ENCODE measurements around the gene ADM. TPM values are rescaled to one million over a fixed set of nuclear protein-coding genes. Genes with fewer than 3 reads are reported as not detected.

Gene ADM
- total and polyA plus RNA-seq, 2 donors (not counting 3 experiments of a cell fraction or from before 2014, with no cell fraction given), result 45.3 to 55.5 TPM

DNA sequence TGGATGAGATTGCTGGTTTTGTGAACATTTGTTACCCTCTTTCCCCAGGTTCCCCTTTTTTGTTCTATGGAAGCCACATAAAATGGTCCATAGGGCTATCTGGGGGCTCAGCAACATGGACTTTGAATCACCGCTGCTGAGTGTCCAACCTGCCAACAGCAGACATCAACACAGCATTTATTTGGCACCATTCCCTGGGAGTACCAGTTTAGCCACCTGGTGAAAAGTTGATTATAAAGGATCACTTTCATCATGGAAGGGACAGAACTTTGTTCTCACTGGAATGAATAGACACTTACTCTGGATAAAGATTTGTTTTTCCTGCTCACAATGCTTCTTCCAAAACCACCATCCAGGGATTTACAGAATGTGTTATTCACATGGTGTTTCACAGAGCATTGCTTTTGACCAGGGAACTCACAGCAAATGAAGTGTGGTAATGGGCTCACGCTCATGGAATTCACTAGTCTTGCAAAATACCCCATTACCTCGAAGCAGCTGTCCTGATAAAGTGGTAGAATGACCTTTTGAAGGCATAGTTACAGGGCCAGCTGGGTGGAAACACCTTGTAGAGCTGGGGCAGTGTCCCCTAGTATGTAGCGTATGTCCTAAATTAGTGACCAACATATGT, 43.9 kb downstream of the ADM start:
- Histone ChIP-seq H3K27me3 (ENCODE audit: control insufficient read depth in 2 of 2, insufficient read depth in 2 of 2, low read length in 2 of 2) (no peaks in the 10 kb centered on the region), H3K9me1 (replicated peaks; ENCODE audit: control insufficient read depth, extremely low read depth, insufficient read depth, low read length) (no peaks in the 10 kb centered on the region), H3K4me2 (ENCODE audit: insufficient read depth, low read length) (no peak overlapping the region), H3K4me1 (ENCODE audit: control insufficient read depth, extremely low read depth, insufficient read depth, low read length) (peaks cover 23% of the 10 kb centered on the region), H3K27ac (ENCODE audit: insufficient read depth, low read depth, low read length) (no peak overlapping the region), H3K36me3 (ENCODE audit: control insufficient read depth in 2 of 2, extremely low read depth in 1 of 2, insufficient read depth in 2 of 2, low read length in 2 of 2) (no peaks in the 10 kb centered on the region), H3K9ac (replicated peaks; ENCODE audit: extremely low read depth, insufficient read depth, low read length) (no peak overlapping the region), H2AFZ (ENCODE audit: low read depth, low read length) (no peak overlapping the region), H3K9me3 (replicated peaks; ENCODE audit: control insufficient read depth, insufficient read depth, low read length) (no peaks in the 10 kb centered on the region), H4K20me1 (replicated peaks; ENCODE audit: control insufficient read depth, extremely low read depth, insufficient read depth, low read length) (no peaks in the 10 kb centered on the region), H3K79me2 (ENCODE audit: control insufficient read depth, insufficient read depth, low read length) (no peaks in the 10 kb centered on the region), H3K4me3 (replicated peaks in 1 of 3; ENCODE audit: insufficient read depth in 1 of 3, low read depth in 1 of 3, low read length in 3 of 3) (no peak overlapping the region)
- no TSS peak for BruUV-seq (replicated peaks)
- dilution Hi-C loops (cut with MboI; ENCODE audit: extremely low pct_ligation_motif_present, low sequenced_read_pairs), result no loop called here
- intact Hi-C loops (cut with micrococcal nuclease), result no loop called here
- POLR2A ChIA-PET, result no interaction called here
- no peak for TF ChIP-seq FOS (IDR thresholded peaks at IDR 0.05; ENCODE audit: borderline replicate concordance, insufficient read depth, low read length)
- FAIRE-seq, result no peak
- no peak for DNase-seq (ENCODE audit: low read depth, low spot score)
- CTCF ChIA-PET, result interaction anchor here (4.4 kb wide), 1 partner anchor 18 kb away, joined by 36 read pairs; no protein-coding TSS in a partner anchor

DNA sequence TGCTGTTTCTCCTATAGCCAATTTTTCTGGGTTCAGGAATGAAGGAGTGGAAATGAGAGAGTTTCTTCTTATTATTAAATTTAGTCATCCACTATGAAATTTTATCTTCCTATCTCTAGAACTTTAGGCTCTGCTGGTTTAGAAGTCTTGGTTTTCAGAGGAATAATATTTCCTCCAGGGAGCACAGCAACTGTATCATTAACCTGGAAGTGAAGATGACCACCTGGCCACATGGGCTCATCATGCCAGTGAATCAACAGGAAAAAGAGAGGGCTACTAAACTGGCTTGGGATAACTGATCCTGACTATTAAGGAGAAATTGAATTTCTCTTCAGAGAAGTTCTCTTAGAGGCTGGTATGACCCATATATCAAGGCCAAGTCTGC, 44.4 kb downstream of the ADM start:
- Histone ChIP-seq H3K36me3 (ENCODE audit: control insufficient read depth in 2 of 2, extremely low read depth in 1 of 2, insufficient read depth in 2 of 2, low read length in 2 of 2) (no peaks in the 10 kb centered on the region), H3K9me3 (replicated peaks; ENCODE audit: control insufficient read depth, insufficient read depth, low read length) (no peaks in the 10 kb centered on the region), H4K20me1 (replicated peaks; ENCODE audit: control insufficient read depth, extremely low read depth, insufficient read depth, low read length) (no peaks in the 10 kb centered on the region), H3K9me1 (replicated peaks; ENCODE audit: control insufficient read depth, extremely low read depth, insufficient read depth, low read length) (no peaks in the 10 kb centered on the region), H3K4me3 (replicated peaks in 1 of 3; ENCODE audit: insufficient read depth in 1 of 3, low read depth in 1 of 3, low read length in 3 of 3) (no peak overlapping the region), H3K9ac (replicated peaks; ENCODE audit: extremely low read depth, insufficient read depth, low read length) (no peak overlapping the region), H3K79me2 (ENCODE audit: control insufficient read depth, insufficient read depth, low read length) (no peaks in the 10 kb centered on the region), H3K4me1 (ENCODE audit: control insufficient read depth, extremely low read depth, insufficient read depth, low read length) (peaks cover 23% of the 10 kb centered on the region), H3K27me3 (ENCODE audit: control insufficient read depth in 2 of 2, insufficient read depth in 2 of 2, low read length in 2 of 2) (no peaks in the 10 kb centered on the region), H3K27ac (ENCODE audit: insufficient read depth, low read depth, low read length) (no peak overlapping the region), H2AFZ (ENCODE audit: low read depth, low read length) (no peak overlapping the region), H3K4me2 (ENCODE audit: insufficient read depth, low read length) (no peak overlapping the region)
- FAIRE-seq, result no peak
- dilution Hi-C loops (cut with MboI; ENCODE audit: extremely low pct_ligation_motif_present, low sequenced_read_pairs) (no loop called here), intact Hi-C loops (cut with micrococcal nuclease) (no loop called here)
- no peak for DNase-seq (ENCODE audit: low read depth, low spot score)
- POLR2A ChIA-PET, result no interaction called here
- TF ChIP-seq POLR2A (IDR thresholded peaks at IDR 0.05; ENCODE audit: low read depth, low read length) (no peak), POLR2AphosphoS5 (IDR thresholded peaks at IDR 0.05; ENCODE audit: insufficient read depth, low read depth, low read length) (no peak), EZH2 (IDR thresholded peaks at IDR 0.05; ENCODE audit: borderline replicate concordance, low read depth, low read length, severe bottlenecking) (no peak), JUN (IDR thresholded peaks at IDR 0.05; ENCODE audit: borderline replicate concordance, insufficient read depth, insufficient read length, low read depth) (no peak), GATA2 (IDR thresholded peaks at IDR 0.05; ENCODE audit: insufficient read depth, insufficient read length, low read depth, low read length) (no peak), MYC (IDR thresholded peaks at IDR 0.05; ENCODE audit: low read depth, low read length) (no peak), FOS (IDR thresholded peaks at IDR 0.05; ENCODE audit: borderline replicate concordance, insufficient read depth, low read length) (no peak)
- TF ChIP-seq, protein P1, sequence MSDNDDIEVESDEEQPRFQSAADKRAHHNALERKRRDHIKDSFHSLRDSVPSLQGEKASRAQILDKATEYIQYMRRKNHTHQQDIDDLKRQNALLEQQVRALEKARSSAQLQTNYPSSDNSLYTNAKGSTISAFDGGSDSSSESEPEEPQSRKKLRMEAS (IDR thresholded peaks at IDR 0.05; ENCODE audit: insufficient read depth, insufficient read length), result no peak
- TF ChIP-seq, protein P2, sequence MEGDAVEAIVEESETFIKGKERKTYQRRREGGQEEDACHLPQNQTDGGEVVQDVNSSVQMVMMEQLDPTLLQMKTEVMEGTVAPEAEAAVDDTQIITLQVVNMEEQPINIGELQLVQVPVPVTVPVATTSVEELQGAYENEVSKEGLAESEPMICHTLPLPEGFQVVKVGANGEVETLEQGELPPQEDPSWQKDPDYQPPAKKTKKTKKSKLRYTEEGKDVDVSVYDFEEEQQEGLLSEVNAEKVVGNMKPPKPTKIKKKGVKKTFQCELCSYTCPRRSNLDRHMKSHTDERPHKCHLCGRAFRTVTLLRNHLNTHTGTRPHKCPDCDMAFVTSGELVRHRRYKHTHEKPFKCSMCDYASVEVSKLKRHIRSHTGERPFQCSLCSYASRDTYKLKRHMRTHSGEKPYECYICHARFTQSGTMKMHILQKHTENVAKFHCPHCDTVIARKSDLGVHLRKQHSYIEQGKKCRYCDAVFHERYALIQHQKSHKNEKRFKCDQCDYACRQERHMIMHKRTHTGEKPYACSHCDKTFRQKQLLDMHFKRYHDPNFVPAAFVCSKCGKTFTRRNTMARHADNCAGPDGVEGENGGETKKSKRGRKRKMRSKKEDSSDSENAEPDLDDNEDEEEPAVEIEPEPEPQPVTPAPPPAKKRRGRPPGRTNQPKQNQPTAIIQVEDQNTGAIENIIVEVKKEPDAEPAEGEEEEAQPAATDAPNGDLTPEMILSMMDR (IDR thresholded peaks at IDR 0.05; ENCODE audit: extremely low read depth in 1 of 2, insufficient read depth in 1 of 2, low read depth in 1 of 2, low read length in 2 of 2), result no peak
- BruUV-seq (replicated peaks), result no TSS peak
- CTCF ChIA-PET, result interaction anchor here (4.4 kb wide), 1 partner anchor 17 kb away, joined by 36 read pairs; no protein-coding TSS in a partner anchor

Measured in endothelial cell of umbilical vein (primary cell).